Measurements from ENCODE around the gene MED25.

MED25 gene

DNA sequence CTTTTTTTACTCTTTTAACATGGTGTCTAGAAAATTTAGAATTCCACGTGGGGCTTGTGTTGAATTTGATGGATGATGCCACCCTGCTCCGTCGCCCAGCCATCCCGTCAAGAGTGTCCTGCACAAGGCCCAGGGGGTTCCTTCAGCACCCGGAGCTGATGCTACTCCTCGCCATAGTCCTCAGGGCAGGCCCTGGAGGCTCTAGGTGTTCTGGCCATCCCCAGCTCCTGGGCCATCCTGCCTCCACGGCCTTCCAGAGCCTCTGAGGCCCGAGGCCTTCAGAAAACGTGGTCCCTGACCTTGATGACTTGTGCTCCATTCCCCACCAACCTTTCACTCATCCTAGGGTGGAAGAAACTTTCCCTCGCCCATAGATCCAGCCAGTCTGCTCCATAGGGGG, 55.7 kb downstream of the MED25 start:
- H3K27ac ChIP-seq, result peak overlapping the region; percentile 100; the same call in 1 of the 2 replicates
- TF ChIP-seq, protein P1, sequence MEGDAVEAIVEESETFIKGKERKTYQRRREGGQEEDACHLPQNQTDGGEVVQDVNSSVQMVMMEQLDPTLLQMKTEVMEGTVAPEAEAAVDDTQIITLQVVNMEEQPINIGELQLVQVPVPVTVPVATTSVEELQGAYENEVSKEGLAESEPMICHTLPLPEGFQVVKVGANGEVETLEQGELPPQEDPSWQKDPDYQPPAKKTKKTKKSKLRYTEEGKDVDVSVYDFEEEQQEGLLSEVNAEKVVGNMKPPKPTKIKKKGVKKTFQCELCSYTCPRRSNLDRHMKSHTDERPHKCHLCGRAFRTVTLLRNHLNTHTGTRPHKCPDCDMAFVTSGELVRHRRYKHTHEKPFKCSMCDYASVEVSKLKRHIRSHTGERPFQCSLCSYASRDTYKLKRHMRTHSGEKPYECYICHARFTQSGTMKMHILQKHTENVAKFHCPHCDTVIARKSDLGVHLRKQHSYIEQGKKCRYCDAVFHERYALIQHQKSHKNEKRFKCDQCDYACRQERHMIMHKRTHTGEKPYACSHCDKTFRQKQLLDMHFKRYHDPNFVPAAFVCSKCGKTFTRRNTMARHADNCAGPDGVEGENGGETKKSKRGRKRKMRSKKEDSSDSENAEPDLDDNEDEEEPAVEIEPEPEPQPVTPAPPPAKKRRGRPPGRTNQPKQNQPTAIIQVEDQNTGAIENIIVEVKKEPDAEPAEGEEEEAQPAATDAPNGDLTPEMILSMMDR (conservative IDR thresholded peaks at IDR 0.05), result no peak

GRCh38 chr19:49874503-49875157, 56.5 kb downstream of the MED25 start:
- TF ChIP-seq, protein P1 (conservative IDR thresholded peaks at IDR 0.05), result no peak
- peak overlapping the region; percentile 100 for H3K27ac ChIP-seq

- H3K27ac ChIP-seq, result peak overlapping the region; percentile 100
- TF ChIP-seq, protein P1 (conservative IDR thresholded peaks at IDR 0.05), result no peak
These were observed 57.1 kb downstream of the MED25 start for GRCh38 chr19:49875177-49875576.

DNA sequence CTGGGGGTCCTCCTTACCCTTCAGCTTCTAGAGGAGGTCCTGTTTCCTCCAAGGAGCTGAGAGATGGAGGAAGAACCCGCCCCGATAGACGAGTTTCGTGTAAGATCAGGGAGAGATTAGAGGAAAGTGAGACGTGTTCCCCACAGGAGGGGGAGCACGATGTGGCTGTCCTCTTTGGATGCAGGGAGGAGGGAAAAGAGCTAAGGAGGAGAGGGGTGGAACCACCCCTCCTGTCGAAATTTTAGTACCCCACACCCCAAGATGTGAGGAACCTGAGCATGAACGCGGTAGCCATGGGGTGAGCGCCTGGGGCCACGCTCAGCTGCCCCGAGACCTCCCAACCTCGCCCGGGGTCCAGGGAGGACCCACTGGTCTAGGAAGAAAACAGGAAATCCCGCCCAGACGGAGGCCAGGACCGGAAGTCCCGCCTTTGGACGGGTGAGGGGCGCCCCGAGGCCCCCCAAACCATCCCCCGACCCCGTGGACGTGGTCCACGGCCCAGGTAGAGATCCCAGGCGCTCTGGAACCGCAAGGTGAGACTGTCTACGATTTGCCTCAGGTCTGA, 57.9 kb downstream of the MED25 start:
- TF ChIP-seq, protein P1 (conservative IDR thresholded peaks at IDR 0.05), result no peak

GRCh38 chr19:49876422-49877019, 58.4 kb downstream of the MED25 start:
- TF ChIP-seq, protein P1 (conservative IDR thresholded peaks at IDR 0.05), result no peak
- H3K27ac ChIP-seq, result peak overlapping the region; percentile 100

More for the DNA sequence above, 57.9 kb downstream of the MED25 start:
- peak overlapping the region; percentile 100 for H3K27ac ChIP-seq

DNA sequence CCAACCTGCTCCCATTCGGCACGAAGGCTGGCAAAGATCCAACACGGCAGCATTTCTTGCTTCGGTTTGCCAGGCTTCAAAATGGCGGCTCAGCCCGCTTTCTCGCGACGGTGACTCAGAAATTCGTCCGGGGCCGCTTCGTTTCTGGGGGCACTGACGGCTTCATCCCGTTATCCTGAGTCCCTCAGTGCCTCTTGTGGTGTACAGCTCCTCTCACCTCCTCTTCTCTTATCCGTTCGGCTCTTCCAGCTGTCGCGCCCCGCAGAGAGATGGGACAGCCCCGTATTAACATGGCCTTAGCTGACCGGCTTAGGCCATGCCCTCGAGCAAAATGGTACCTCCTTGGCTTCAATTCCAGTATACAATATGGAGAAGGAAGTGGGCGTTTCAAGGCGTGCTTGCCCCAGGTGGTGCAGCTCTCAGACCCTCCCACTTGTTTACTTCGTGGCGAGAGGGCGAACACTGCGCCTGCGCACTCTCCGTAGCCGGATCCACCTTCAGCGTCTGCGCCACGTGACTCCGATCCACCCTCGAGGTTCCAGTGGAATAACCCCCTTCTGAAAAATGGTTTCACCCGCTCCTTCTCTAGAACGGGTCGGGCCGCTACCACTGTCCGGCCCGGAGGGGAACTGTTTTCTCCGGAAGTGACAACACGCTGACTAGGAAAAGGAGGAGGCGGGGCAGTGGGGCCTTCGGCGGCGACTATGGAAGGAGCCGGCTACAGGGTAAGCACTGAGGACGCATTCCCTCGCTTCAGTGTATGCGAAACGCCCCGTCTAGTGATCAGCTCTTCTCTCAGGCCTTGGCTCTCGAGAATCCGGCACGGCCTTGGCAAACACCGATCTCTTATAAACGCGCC, 59.2 kb downstream of the MED25 start, which contains the start of the genes AKT1S1 and TBC1D17:
Gene AKT1S1 (minus strand): TSS at position 336 of the 859 bp plus-strand sequence. CDS start 4,060 bp downstream, outside the sequence.
Gene TBC1D17 (plus strand): TSS at position 683 of the 859 bp plus-strand sequence. CDS start 22 bp downstream, at position 705.
- TF ChIP-seq, protein P1 (conservative IDR thresholded peaks at IDR 0.05), result no peak
- peak within 1 kb of the TSS; percentile 100 for H3K27ac ChIP-seq
